HCT116 (cell line): ENCODE results near the gene BPIFB1. TPM values are rescaled to one million over a fixed set of nuclear protein-coding genes. Genes with fewer than 3 reads are reported as not detected.

Experiments
- ATAC-seq: fragments of 200-7000 bp; cut with Tn5 transposase; 2 replicates; pipeline ENCODE4 v1.9.1; 2020; ENCODE audit warnings: mild to moderate bottlenecking, moderate library complexity
- BruUV-seq: library from RNA; stranded (reverse); fragments of 400-500 nt; replicated peaks from 2 replicates; lab custom pipeline; 2021; lab: Mats Ljungman, UMichigan
- CTCF ChIA-PET: fragments of 300-600 bp; sonication (Branson Sonifier 250); formaldehyde crosslinking; loops from one replicate; lab custom pipeline; 2021; ENCODE audit warnings: antibody characterized with exemption; lab: Charles Lee
- POLR2A ChIA-PET: fragments of 300-600, 350-600 bp; sonication (Branson Sonifier 250); formaldehyde crosslinking; loops from one replicate; lab custom pipeline; 2021; ENCODE audit warnings: antibody characterized with exemption; lab: Charles Lee
- RAD21 ChIA-PET, 2 experiments: fragments of 300-600 bp; sonication (Branson Sonifier 250); formaldehyde crosslinking; loops; one replicate each; lab custom pipeline; 2023; ENCODE audit warnings: low total read pairs in 2 of 2; ENCODE audit not compliant: uncharacterized antibody in 2 of 2, unreplicated experiment in 2 of 2, low non-redundant PET in 1 of 2; lab: Charles Lee
- DNase-seq: peaks from one replicate; pipeline ENCODE4 v3.0.0-alpha.2; 2010; ENCODE audit warnings: low read depth, low spot score
- H2AFZ ChIP-seq: fragments of 200-600 bp; shearing (Covaris generic), sonication (generic); 2 replicates; pipeline ENCODE4 v1.6.1; 2017; ENCODE audit warnings: low read depth, mixed run types, mixed read lengths, antibody characterized with exemption, low read length; ENCODE audit not compliant: poor library complexity, severe bottlenecking
- H3K27ac ChIP-seq: 2 replicates; pipeline ENCODE4 v1.5.1; 2012; ENCODE audit warnings: low read depth, low read length
- H3K27me3 ChIP-seq: fragments of 200-600 bp; sonication (generic); 2 replicates; pipeline ENCODE4 v1.6.1; 2016; ENCODE audit warnings: mixed run types, low read length, mixed read lengths; ENCODE audit not compliant: insufficient read depth
- H3K36me3 ChIP-seq, 2 experiments: fragments of 200-500 bp in 1 of 2; fragments of 200-600 bp in 1 of 2; sonication (Bioruptor generic) in 1 of 2; sonication (generic) in 1 of 2; 2 replicates each; pipeline versions ENCODE4 v1.5.1 to v1.6.1; 2014 to 2016; ENCODE audit warnings: low read length in 2 of 2, inconsistent platforms in 1 of 2, mixed read lengths in 1 of 2, mixed run types in 1 of 2; ENCODE audit not compliant: insufficient read depth in 2 of 2, control insufficient read depth in 1 of 2
- H3K4me1 ChIP-seq, 2 experiments: fragments of 200-600 bp in 1 of 2; sonication (generic) in 1 of 2; 2 replicates each; pipeline versions ENCODE4 v1.5.1 to v1.6.1; 2012 to 2017; ENCODE audit warnings: low read length in 2 of 2, inconsistent platforms in 1 of 2, mild to moderate bottlenecking in 1 of 2, mixed read lengths in 1 of 2, mixed run types in 1 of 2, moderate library complexity in 1 of 2; ENCODE audit not compliant: insufficient read depth in 2 of 2, control insufficient read depth in 1 of 2
- H3K4me2 ChIP-seq: fragments of 200-600 bp; sonication (generic); 2 replicates; pipeline ENCODE4 v1.6.1; 2017; ENCODE audit warnings: mixed run types, low read length, mixed read lengths
- H3K4me3 ChIP-seq, 2 experiments: fragments of 200-600 bp in 1 of 2; sonication (generic) in 1 of 2; replicated peaks in 1 of 2; 2 replicates each; pipeline ENCODE4 v1.5.1; 2011 to 2016; ENCODE audit warnings: low read length in 2 of 2, control low read depth in 1 of 2, low read depth in 1 of 2, mild to moderate bottlenecking in 1 of 2, mixed read lengths in 1 of 2, mixed run types in 1 of 2
- H3K79me2 ChIP-seq: fragments of 200-600 bp; sonication (generic); 2 replicates; pipeline ENCODE4 v1.6.1; 2017; ENCODE audit warnings: mild to moderate bottlenecking, mixed run types, low read length, moderate library complexity, mixed read lengths; ENCODE audit not compliant: insufficient read depth
- H3K9ac ChIP-seq: fragments of 200-600 bp; sonication (generic); 2 replicates; pipeline ENCODE4 v1.6.1; 2016; ENCODE audit warnings: low read length, mixed read lengths
- H3K9me2 ChIP-seq: fragments of 200-600 bp; sonication (generic), shearing (Covaris generic); 2 replicates; pipeline ENCODE4 v1.6.1; 2017; ENCODE audit warnings: mixed run types, mild to moderate bottlenecking, moderate library complexity; ENCODE audit not compliant: insufficient read depth
- H3K9me3 ChIP-seq, 2 experiments: fragments of 200-500 bp in 1 of 2; fragments of 200-600 bp in 1 of 2; sonication (Bioruptor generic) in 1 of 2; sonication (generic) in 1 of 2; 2 replicates each; pipeline ENCODE4 v1.6.1; 2014 to 2017; ENCODE audit warnings: low read length in 2 of 2, mixed read lengths in 2 of 2, inconsistent platforms in 1 of 2, low read depth in 1 of 2, mild to moderate bottlenecking in 1 of 2, mixed run types in 1 of 2, moderate library complexity in 1 of 2; ENCODE audit not compliant: control insufficient read depth in 1 of 2, insufficient read depth in 1 of 2
- H4K20me1 ChIP-seq: fragments of 200-600 bp; sonication (generic), shearing (Covaris generic); 2 replicates; pipeline ENCODE4 v1.6.1; 2017; ENCODE audit warnings: mixed run types, mild to moderate bottlenecking, moderate library complexity; ENCODE audit not compliant: insufficient read depth
- EGR1 ChIP-seq: IDR thresholded peaks from 2 replicates; pipeline ENCODE4 v1.6.1; 2012; ENCODE audit warnings: low read depth
- ELF1 ChIP-seq: IDR thresholded peaks from 2 replicates; pipeline ENCODE4 v1.6.1; 2012; ENCODE audit warnings: low read depth, borderline replicate concordance
- EZH2phosphoT487 ChIP-seq: fragments of 200-600 bp; IDR thresholded peaks from 2 replicates; pipeline ENCODE4 v1.6.1; 2018; ENCODE audit warnings: antibody characterized with exemption, borderline replicate concordance
- FOSL1 ChIP-seq: IDR thresholded peaks from 2 replicates; pipeline ENCODE4 v1.6.1; 2012; ENCODE audit warnings: low read depth
- JUND ChIP-seq: IDR thresholded peaks from 2 replicates; pipeline ENCODE4 v1.6.1; 2012
- POLR2A ChIP-seq: IDR thresholded peaks from 2 replicates; pipeline ENCODE4 v1.7.0; 2011; ENCODE audit warnings: borderline replicate concordance; ENCODE audit not compliant: insufficient read depth, insufficient read length; ENCODE audit errors: extremely low read depth
- SIN3A ChIP-seq: IDR thresholded peaks from 2 replicates; pipeline ENCODE4 v1.6.1; 2012; ENCODE audit warnings: low read depth
- SRF ChIP-seq: IDR thresholded peaks from 2 replicates; pipeline ENCODE4 v1.6.1; 2012; ENCODE audit warnings: low read depth
- YY1 ChIP-seq: IDR thresholded peaks from 2 replicates; pipeline ENCODE4 v1.6.1; 2011; ENCODE audit warnings: low read length, low read depth, moderate library complexity, mild to moderate bottlenecking; ENCODE audit not compliant: insufficient replicate concordance; ENCODE audit errors: extremely low read depth
- ZFX ChIP-seq: fragments of 450-650 bp; IDR thresholded peaks from 2 replicates; pipeline ENCODE4 v1.6.1; 2017
- ZNF274 ChIP-seq: fragments of 200-500 bp; sonication (Bioruptor generic); IDR thresholded peaks from 2 replicates; pipeline ENCODE4 v1.6.1; 2014; ENCODE audit warnings: mild to moderate bottlenecking, low read depth, low read length, inconsistent platforms
- intact Hi-C: fragments of 100-400 bp; cut with micrococcal nuclease; formaldehyde crosslinking; loops from 2 replicates; pipeline ENCODE4 v1.10.0; 2022
- total RNA-seq: library from RNA; stranded (reverse); gene quantifications from one replicate; pipeline ENCODE4 v1.2.1, GENCODE V29; 2021; ENCODE audit not compliant: unreplicated experiment
- TF ChIP-seq, protein P1 (sequence below): IDR thresholded peaks from 2 replicates; pipeline ENCODE4 v1.6.1; 2012
- TF ChIP-seq, protein P2 (sequence below): IDR thresholded peaks from 2 replicates; pipeline ENCODE4 v1.6.1; 2011; ENCODE audit warnings: mild to moderate bottlenecking, low read length, moderate library complexity; ENCODE audit not compliant: insufficient replicate concordance; ENCODE audit errors: extremely low read depth

BPIFB1 gene
- total RNA-seq, 1 experiment from 2014 or later = 0.17 TPM

DNA sequence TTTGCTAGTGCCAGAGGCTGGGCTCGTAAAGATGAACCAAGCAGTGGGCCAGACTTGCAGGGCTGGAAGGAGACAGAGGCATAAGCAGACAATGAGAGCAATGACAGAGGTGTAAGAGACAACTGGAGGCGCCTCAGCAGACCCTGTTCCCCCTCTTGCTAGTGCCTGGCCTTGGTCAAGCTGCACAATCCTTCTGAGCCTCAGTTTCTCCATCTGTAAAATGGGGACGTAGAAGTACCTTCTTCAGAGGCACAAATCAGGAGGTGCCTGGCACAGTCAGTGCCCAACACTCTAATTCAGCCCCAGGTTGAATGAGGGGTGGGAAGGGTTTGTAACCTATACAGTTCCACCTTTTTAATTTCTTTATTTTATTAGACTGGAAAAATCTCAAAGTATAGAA lies 23.2 kb downstream of the BPIFB1 start:
- H3K4me3 ChIP-seq = no peak overlapping the region
- CTCF ChIA-PET = no interaction called here
- no peaks in the 10 kb centered on the region for H3K9me3 ChIP-seq
- no peaks in the 10 kb centered on the region for H3K36me3 ChIP-seq
- intact Hi-C loops = no loop called here
- DNase-seq (no peak), ATAC-seq (no peak)
- no peak overlapping the region for H3K27ac ChIP-seq
- POLR2A ChIA-PET = no interaction called here
- H3K27me3 ChIP-seq = no peaks in the 10 kb centered on the region
- H2AFZ ChIP-seq = no peak overlapping the region
- BruUV-seq = no TSS peak
- H3K79me2 ChIP-seq = no peaks in the 10 kb centered on the region
- H3K4me1 ChIP-seq = peaks cover 5 to 18% of the 10 kb centered on the region in 2 experiments; a peak in 3 of 4 replicates
- H3K9ac ChIP-seq = no peak overlapping the region
- no peaks in the 10 kb centered on the region for H4K20me1 ChIP-seq
- RAD21 ChIA-PET = no interaction called here
- no peak for TF ChIP-seq SIN3A
- TF ChIP-seq, protein P1, sequence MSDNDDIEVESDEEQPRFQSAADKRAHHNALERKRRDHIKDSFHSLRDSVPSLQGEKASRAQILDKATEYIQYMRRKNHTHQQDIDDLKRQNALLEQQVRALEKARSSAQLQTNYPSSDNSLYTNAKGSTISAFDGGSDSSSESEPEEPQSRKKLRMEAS = no peak
- no peak for TF ChIP-seq JUND
- TF ChIP-seq POLR2A = no peak
- no peak for TF ChIP-seq EZH2phosphoT487
- TF ChIP-seq EGR1 = no peak
- TF ChIP-seq ZNF274 = no peak
- TF ChIP-seq YY1 = no peak
- TF ChIP-seq FOSL1 = no peak
- TF ChIP-seq ELF1 = no peak
- H3K4me2 ChIP-seq = peak overlapping the region; percentile 55; the same call in 1 of the 2 replicates
- H3K9me2 ChIP-seq = no peaks in the 10 kb centered on the region

DNA sequence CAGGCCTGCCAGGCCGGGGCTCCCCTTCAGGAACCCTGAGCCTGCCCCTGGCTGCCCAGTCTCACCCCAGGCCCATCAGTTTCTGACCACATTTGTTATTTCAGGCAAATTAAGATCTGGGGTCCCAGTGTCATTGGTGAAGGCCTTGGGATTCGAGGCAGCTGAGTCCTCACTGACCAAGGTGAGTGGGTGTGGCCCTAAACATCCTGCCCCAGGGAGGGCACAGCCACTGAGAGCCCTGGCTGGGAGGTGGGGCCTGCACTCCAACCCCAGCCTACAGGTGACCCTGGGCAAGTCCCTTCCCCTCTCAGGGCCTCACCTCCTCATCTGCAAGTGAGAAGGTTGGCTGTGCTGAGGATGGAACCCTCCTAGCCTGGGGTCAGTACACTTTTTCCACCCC lies 23.8 kb downstream of the BPIFB1 start:
- Histone ChIP-seq H3K4me1 (peaks cover 5 to 18% of the 10 kb centered on the region in 2 experiments; a peak in 3 of 4 replicates), H3K27ac (no peak overlapping the region), H3K9me2 (no peaks in the 10 kb centered on the region), H3K9me3 (no peaks in the 10 kb centered on the region), H2AFZ (no peak overlapping the region), H3K4me2 (no peak overlapping the region), H3K9ac (no peak overlapping the region), H3K4me3 (no peak overlapping the region), H3K79me2 (no peaks in the 10 kb centered on the region)
- BruUV-seq = no TSS peak
- DNase-seq = no peak
- POLR2A ChIA-PET = no interaction called here
- intact Hi-C loops = no loop called here
- TF ChIP-seq YY1 = no peak
- TF ChIP-seq ZNF274 = no peak
- TF ChIP-seq, protein P2, sequence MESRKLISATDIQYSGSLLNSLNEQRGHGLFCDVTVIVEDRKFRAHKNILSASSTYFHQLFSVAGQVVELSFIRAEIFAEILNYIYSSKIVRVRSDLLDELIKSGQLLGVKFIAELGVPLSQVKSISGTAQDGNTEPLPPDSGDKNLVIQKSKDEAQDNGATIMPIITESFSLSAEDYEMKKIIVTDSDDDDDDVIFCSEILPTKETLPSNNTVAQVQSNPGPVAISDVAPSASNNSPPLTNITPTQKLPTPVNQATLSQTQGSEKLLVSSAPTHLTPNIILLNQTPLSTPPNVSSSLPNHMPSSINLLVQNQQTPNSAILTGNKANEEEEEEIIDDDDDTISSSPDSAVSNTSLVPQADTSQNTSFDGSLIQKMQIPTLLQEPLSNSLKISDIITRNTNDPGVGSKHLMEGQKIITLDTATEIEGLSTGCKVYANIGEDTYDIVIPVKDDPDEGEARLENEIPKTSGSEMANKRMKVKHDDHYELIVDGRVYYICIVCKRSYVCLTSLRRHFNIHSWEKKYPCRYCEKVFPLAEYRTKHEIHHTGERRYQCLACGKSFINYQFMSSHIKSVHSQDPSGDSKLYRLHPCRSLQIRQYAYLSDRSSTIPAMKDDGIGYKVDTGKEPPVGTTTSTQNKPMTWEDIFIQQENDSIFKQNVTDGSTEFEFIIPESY = no peak
- TF ChIP-seq SIN3A = no peak
- TF ChIP-seq SRF = no peak
- no peak for TF ChIP-seq EZH2phosphoT487
- TF ChIP-seq ZFX = no peak
- TF ChIP-seq, all 23 proteins: peak for 0
- RAD21 ChIA-PET = no interaction called here
- CTCF ChIA-PET = no interaction called here
- Histone ChIP-seq H4K20me1 (no peaks in the 10 kb centered on the region), H3K36me3 (no peaks in the 10 kb centered on the region), H3K27me3 (no peaks in the 10 kb centered on the region)
- ATAC-seq = peak; percentile 66
